DND-41 (cell line): Measurements from ENCODE around the gene AASDHPPT.

ENCODE experiments used
- ATAC-seq: fragments of 200-7000 bp; cut with Tn5 transposase; 3 replicates; pipeline ENCODE4 v1.9.1; 2021; ENCODE audit warnings: low read depth; ENCODE audit not compliant: insufficient read depth
- DNase-seq: peaks from one replicate; pipeline ENCODE4 v3.0.0-alpha.2; 2020
- H2AFZ ChIP-seq: 2 replicates; pipeline ENCODE4 v1.6.0; 2012; ENCODE audit warnings: low read depth, low read length
- H3K27ac ChIP-seq: 2 replicates; pipeline ENCODE4 v1.5.1; 2012; ENCODE audit warnings: low read length, inconsistent platforms
- H3K27me3 ChIP-seq: fragments of 200-600 bp; sonication (generic); 2 replicates; pipeline ENCODE4 v1.6.0; 2012; ENCODE audit warnings: low read length, mild to moderate bottlenecking, inconsistent platforms; ENCODE audit not compliant: insufficient read depth, poor library complexity
- H3K36me3 ChIP-seq: 2 replicates; pipeline ENCODE4 v1.5.1; 2012; ENCODE audit warnings: low read length, inconsistent platforms; ENCODE audit not compliant: insufficient read depth
- H3K4me1 ChIP-seq: 2 replicates; pipeline ENCODE4 v1.5.1; 2012; ENCODE audit warnings: mild to moderate bottlenecking, low read length; ENCODE audit not compliant: insufficient read depth
- H3K4me2 ChIP-seq: 2 replicates; pipeline ENCODE4 v1.6.0; 2012; ENCODE audit warnings: mild to moderate bottlenecking, moderate library complexity, low read length, inconsistent platforms; ENCODE audit not compliant: insufficient read depth
- H3K4me3 ChIP-seq, 2 experiments: fragments of 200-600 bp in 1 of 2; shearing (Covaris generic) in 1 of 2; 2 replicates each; pipeline ENCODE4 v1.5.1; 2012 to 2016; ENCODE audit warnings: inconsistent platforms in 2 of 2, low read length in 2 of 2, mild to moderate bottlenecking in 2 of 2, low read depth in 1 of 2, moderate library complexity in 1 of 2
- H3K79me2 ChIP-seq: 2 replicates; pipeline ENCODE4 v1.6.0; 2012; ENCODE audit warnings: low read length, inconsistent platforms; ENCODE audit not compliant: insufficient read depth
- H3K9ac ChIP-seq: 2 replicates; pipeline ENCODE4 v1.6.0; 2012; ENCODE audit warnings: low read depth, mild to moderate bottlenecking, inconsistent platforms, low read length, moderate library complexity
- H3K9me3 ChIP-seq: 2 replicates; pipeline ENCODE4 v1.5.1; 2012; ENCODE audit warnings: low read length, moderate library complexity, mild to moderate bottlenecking, inconsistent platforms; ENCODE audit not compliant: insufficient read depth, severe bottlenecking
- H4K20me1 ChIP-seq: 2 replicates; pipeline ENCODE4 v1.6.0; 2012; ENCODE audit warnings: low read length; ENCODE audit not compliant: insufficient read depth
- EZH2 ChIP-seq: IDR thresholded peaks from 3 replicates; pipeline ENCODE4 v1.6.1; 2012; ENCODE audit warnings: borderline replicate concordance, low read depth, mild to moderate bottlenecking, moderate library complexity, low read length, inconsistent platforms; ENCODE audit not compliant: severe bottlenecking
- TF ChIP-seq, protein P1 (sequence below): IDR thresholded peaks from 2 replicates; pipeline ENCODE4 v1.5.1; 2012; ENCODE audit warnings: borderline replicate concordance, low read length, moderate library complexity, mild to moderate bottlenecking; ENCODE audit not compliant: poor library complexity, severe bottlenecking; ENCODE audit errors: extremely low read depth

The AASDHPPT gene

DNA sequence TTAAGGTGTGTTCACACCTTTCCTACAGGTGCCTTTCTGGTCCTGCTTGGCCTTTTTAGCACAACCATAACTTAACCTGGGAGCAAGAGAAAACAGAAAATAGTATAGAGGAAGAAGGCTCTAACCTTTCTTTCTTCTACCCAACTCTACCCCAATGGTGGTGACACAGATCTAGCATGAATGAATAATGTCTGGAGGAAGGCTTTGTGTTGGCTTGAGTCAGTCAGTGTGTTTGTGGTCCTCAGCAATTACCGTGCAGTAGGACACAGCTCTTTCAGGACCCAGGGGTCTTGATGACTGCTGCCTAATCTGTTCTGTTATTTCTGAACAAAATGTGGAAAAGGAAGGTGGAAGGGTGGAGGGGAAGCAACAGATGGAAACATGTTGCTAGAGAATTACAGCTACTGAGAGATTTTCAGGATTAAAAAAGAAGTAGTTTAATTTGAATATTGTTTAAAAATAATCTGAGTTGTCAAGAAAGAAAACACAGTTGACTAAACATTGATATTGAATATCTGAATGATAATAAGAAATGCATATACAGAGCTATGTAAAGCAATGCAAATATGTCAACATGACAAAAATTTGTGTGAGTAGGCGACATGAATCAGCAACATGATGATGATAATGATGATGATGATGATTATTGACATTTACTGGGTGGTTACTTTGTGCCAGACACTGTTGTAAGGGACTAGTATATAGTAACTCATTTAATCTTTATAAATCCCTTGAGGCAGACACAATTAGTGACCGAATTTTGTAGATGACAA is 55.3 kb downstream of the AASDHPPT start:
- Histone ChIP-seq H3K79me2 (no peaks in the 10 kb centered on the region), H3K27me3 (no peaks in the 10 kb centered on the region), H4K20me1 (no peaks in the 10 kb centered on the region), H3K9ac (no peak overlapping the region), H3K27ac (no peak overlapping the region), H3K9me3 (no peaks in the 10 kb centered on the region), H3K4me3 (no peak overlapping the region), H3K4me1 (no peaks in the 10 kb centered on the region), H3K4me2 (no peak overlapping the region), H2AFZ (peak overlapping the region; percentile 19; the same call in 1 of the 2 replicates), H3K36me3 (no peaks in the 10 kb centered on the region)
- ATAC-seq (no peak), DNase-seq (no peak)
- no peak for TF ChIP-seq EZH2
- TF ChIP-seq, protein P1, sequence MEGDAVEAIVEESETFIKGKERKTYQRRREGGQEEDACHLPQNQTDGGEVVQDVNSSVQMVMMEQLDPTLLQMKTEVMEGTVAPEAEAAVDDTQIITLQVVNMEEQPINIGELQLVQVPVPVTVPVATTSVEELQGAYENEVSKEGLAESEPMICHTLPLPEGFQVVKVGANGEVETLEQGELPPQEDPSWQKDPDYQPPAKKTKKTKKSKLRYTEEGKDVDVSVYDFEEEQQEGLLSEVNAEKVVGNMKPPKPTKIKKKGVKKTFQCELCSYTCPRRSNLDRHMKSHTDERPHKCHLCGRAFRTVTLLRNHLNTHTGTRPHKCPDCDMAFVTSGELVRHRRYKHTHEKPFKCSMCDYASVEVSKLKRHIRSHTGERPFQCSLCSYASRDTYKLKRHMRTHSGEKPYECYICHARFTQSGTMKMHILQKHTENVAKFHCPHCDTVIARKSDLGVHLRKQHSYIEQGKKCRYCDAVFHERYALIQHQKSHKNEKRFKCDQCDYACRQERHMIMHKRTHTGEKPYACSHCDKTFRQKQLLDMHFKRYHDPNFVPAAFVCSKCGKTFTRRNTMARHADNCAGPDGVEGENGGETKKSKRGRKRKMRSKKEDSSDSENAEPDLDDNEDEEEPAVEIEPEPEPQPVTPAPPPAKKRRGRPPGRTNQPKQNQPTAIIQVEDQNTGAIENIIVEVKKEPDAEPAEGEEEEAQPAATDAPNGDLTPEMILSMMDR = no peak

DNA sequence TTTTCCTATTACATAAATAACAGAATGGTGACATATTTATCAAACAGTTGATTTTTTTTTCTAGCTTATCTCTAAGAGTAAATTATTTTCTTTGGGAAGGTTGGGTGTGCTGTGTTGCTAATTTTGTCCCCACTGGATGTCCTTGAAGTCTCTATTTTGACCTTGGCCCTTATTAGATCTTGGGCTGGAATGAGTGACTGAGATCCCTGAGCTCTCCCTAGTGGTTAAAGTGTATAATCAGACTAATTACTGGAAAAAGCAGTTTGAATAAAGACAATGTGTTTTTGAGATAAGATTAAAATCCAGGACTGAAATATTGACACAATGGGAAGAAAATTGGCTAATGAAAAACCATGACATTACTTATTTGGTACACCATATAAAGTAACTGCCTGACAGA is 56.1 kb downstream of the AASDHPPT start:
- H3K36me3 ChIP-seq = no peaks in the 10 kb centered on the region
- no peak overlapping the region for H3K4me3 ChIP-seq
- TF ChIP-seq EZH2 = no peak
- TF ChIP-seq, protein P1 = peak; percentile 25
- ATAC-seq (no peak), DNase-seq (no peak)
- H3K27me3 ChIP-seq = no peaks in the 10 kb centered on the region
- no peak overlapping the region for H3K27ac ChIP-seq
- H2AFZ ChIP-seq = no peak overlapping the region
- H3K4me2 ChIP-seq = no peak overlapping the region
- H3K9me3 ChIP-seq = no peaks in the 10 kb centered on the region
- H4K20me1 ChIP-seq = no peaks in the 10 kb centered on the region
- H3K79me2 ChIP-seq = no peaks in the 10 kb centered on the region
- H3K4me1 ChIP-seq = no peaks in the 10 kb centered on the region
- no peak overlapping the region for H3K9ac ChIP-seq

DNA sequence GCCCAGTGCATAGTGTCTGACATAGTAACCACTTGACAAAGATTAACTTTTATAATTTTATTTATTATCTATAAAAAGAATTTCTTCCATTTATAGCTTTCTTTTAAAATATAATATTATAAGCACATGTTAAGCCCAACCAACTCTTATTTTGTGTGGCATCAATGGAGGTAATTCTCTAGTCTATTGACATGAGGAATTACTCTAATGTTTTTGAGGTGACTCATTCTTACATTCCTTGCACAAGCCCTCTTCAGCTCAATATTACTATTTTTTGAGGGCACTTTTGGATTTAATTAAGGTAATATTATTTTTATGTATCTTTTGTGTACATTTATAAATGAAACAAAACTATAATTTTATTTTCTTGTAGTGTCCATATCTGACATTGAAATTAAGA is 59.6 kb downstream of the AASDHPPT start:
- Histone ChIP-seq H3K4me3 (no peak overlapping the region), H3K9ac (no peak overlapping the region), H3K4me2 (no peak overlapping the region), H3K27me3 (no peaks in the 10 kb centered on the region), H3K27ac (no peak overlapping the region), H3K79me2 (no peaks in the 10 kb centered on the region), H4K20me1 (no peaks in the 10 kb centered on the region), H3K9me3 (peaks cover 3% of the 10 kb centered on the region), H3K4me1 (no peaks in the 10 kb centered on the region), H3K36me3 (no peaks in the 10 kb centered on the region), H2AFZ (no peak overlapping the region)
- TF ChIP-seq, protein P1 = no peak
- DNase-seq (no peak), ATAC-seq (no peak)

DNA sequence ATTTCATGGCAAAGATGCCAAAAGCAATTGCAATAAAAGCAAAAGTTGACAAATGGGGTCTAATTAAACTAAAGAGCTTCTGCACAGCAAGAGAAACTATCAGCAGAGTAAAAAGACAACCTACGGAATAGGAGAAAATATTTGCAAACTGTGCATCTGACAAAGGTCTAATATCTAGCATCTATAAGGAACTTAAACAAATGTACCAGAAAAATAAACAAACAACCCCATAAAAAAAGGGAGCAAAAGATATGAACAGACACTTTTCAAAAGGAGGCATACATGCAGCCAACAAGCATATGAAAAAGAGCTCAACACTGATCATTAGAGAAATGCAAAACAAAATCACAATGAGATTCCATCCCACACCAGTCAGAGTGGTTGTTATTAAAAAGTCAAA is 60.3 kb downstream of the AASDHPPT start:
- Histone ChIP-seq H3K9ac (no peak overlapping the region), H3K27me3 (no peaks in the 10 kb centered on the region), H3K36me3 (no peaks in the 10 kb centered on the region), H3K79me2 (no peaks in the 10 kb centered on the region), H3K9me3 (peaks cover 7% of the 10 kb centered on the region), H2AFZ (no peak overlapping the region), H3K4me2 (no peak overlapping the region), H3K4me1 (no peaks in the 10 kb centered on the region), H3K4me3 (no peak overlapping the region), H4K20me1 (no peaks in the 10 kb centered on the region), H3K27ac (no peak overlapping the region)
- TF ChIP-seq EZH2 = no peak
- TF ChIP-seq, protein P1 = no peak
- no peak for ATAC-seq
- DNase-seq = no peak
